GM13977 (cell line): ENCODE measurements around the gene SPTBN2.

Experiments used
- DNase-seq: peaks from one replicate; pipeline ENCODE4 v3.0.0; 2012; ENCODE audit warnings: low spot score
- CTCF ChIP-seq: IDR thresholded peaks from 2 replicates; pipeline ENCODE4 v1.5.1; 2012; ENCODE audit warnings: mild to moderate bottlenecking, control low read depth; ENCODE audit not compliant: insufficient read depth; ENCODE audit errors: extremely low read depth, missing control alignments
- in situ Hi-C: fragments of 300-500 bp; cut with MboI; formaldehyde crosslinking; loops from one replicate; pipeline ENCODE4 v1.12.0; 2022; ENCODE audit warnings: low sequenced_read_pairs, low pct_unique_long_range_greater_than_20kb, mixed read lengths, inconsistent platforms; ENCODE audit not compliant: unreplicated experiment

SPTBN2 gene

GRCh38 chr11:66741153-66741552, 12.1 kb upstream of the SPTBN2 start:
- no peak for TF ChIP-seq CTCF

DNA sequence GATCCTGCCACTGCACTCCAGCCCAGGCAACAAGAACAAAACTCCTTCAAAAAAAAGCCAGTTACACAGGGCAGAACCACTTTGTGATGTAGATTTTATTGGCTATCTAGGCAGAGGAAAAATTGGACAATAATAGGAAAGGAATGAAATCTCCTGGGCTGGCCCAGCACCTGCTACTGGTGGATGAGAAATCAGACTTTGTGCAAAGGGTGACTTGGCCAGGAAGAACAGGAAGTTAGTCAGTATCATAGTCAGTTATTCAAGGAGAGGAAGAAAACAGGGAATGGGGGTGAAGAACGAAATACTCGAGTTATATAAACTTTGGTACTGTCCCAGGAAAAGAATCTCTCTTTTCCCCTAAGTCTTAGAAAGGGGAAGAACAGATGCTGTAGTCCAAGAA, 11.0 kb upstream of the SPTBN2 start:
- no peak for TF ChIP-seq CTCF
- DNase-seq = no peak
- in situ Hi-C loops = no loop called here

More at GRCh38 chr11:66741153-66741552, 12.1 kb upstream of the SPTBN2 start:
- in situ Hi-C loops = no loop called here
- DNase-seq = no peak

- in situ Hi-C loops = no loop called here
- TF ChIP-seq CTCF = no peak
- no peak for DNase-seq
Observed at GRCh38 chr11:66734215-66734614, 5.2 kb upstream of the SPTBN2 start.

DNA sequence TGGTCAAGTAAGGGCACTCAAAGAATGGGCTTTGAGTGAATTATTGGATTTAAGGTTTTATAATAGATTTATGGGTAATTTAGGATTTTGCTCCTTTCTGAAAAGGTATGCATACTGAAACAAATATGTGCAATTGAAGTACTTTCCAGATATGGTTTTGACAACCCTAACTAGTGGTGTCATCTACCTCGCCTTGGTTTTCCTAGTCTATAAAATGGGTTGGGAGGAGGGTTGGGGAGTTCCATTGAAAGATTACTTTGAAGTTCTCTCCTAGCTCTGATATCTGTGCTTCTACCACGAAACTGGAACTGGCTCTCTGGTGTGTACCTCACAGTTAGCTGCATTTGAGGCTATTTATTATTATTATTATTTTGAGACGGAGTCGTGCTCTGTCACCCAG, 431 bp upstream of the SPTBN2 start:
- DNase-seq = no peak
- in situ Hi-C loops = no loop called here
- TF ChIP-seq CTCF = no peak

DNA sequence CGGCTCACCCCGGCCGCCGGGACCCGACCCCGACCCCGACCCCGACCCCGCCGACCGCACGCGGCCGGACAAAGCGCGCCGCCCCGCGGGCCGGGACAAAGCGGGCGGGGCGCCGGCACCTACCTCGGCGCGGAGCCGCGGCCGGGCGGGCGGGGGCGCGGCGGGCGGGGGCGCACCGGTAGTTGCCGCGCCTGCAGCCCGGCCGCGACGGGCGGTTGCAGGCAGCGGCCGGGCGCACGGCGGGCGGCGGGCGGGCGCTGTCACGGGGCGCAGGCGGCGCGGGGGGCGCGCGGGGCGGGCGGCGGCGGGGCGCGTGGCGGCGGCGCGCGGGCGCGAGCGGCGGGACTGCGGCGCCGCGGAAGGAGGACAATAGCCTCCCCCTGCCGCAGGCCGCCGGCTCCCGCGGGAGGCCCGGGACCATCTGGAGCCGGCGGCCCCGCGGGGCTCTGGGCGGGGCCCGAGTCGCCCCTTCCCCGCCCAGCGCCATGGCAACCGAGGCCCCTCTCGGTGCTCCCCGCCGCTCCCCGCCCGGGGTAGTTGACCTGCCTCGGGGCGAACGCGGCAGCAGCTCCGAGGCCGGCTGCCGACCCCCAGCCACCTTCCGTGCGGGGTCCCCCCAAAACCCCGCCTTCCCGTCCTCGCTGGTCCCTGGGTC, 851 bp downstream of the SPTBN2 start:
- peak; percentile 72 for DNase-seq

DNA sequence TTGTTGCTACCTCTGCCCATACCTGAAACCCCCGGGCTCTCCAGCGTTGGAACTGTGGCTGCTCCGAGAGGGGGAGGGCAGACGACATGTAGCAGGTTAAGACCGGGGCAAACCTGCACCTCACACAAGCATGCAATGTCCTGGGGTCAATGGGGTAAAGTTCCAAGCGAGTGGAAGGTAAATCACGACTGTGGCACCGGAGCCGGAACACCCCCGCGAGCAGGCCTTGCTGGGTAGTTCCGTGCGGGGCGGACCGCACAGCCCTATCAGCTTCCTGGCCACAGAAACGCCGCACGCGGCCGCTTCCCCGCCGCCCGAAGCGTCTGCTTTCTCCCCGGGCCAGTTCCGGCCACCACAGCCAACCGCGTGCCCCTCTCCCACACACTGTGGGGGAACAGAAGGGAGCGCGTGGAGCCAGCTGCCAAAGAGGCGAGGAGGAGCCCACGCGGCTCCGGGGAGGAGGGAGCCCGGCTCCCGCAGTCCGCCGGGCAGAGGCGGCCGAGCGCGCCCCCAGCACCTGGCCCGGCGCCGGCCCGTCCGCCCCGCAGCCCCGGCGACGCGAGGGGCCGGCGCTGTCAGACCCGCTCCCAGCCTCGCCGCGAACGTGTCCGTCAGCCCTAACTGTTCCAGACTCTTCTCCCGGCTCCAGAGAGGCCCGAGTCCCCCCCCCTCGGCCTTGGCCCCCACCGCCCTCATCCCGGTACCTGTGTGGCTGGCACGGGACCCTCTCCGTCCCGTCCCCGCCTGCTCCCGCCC, 1.6 kb downstream of the SPTBN2 start:
- in situ Hi-C loops = no loop called here
- DNase-seq = no peak
- TF ChIP-seq CTCF = no peak

More for the DNA sequence above, 851 bp downstream of the SPTBN2 start:
- no peak for TF ChIP-seq CTCF
- in situ Hi-C loops = no loop called here
